ENCODE results near the gene SQSTM1.
"Not testable (repeated sequence)": the region's sequence is repeated elsewhere in the genome, so short reads cannot be mapped to it uniquely, and the experiment has no call there.

The SQSTM1 gene

DNA sequence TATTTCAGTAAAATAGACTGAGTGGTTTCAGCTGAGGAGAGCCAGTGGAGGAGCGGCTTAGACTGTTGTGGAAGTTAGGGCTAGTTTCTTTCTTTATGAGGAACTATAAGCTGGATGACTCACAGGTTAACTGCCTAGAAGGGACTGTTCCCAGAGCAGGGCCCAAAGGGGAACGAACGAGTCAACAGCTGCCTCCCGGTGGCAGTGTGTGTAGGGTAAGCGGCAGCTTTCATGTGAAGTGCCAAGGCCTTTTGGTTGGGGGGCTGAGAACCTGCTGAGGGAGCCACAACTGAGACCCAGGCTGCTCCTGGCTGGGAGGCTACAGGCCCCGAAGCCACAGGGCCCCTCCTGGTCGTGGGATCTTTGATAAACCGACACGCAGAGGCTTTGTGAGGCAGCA is 7.0 kb downstream of the SQSTM1 start:
- DNase-seq = peak; percentile 79

DNA sequence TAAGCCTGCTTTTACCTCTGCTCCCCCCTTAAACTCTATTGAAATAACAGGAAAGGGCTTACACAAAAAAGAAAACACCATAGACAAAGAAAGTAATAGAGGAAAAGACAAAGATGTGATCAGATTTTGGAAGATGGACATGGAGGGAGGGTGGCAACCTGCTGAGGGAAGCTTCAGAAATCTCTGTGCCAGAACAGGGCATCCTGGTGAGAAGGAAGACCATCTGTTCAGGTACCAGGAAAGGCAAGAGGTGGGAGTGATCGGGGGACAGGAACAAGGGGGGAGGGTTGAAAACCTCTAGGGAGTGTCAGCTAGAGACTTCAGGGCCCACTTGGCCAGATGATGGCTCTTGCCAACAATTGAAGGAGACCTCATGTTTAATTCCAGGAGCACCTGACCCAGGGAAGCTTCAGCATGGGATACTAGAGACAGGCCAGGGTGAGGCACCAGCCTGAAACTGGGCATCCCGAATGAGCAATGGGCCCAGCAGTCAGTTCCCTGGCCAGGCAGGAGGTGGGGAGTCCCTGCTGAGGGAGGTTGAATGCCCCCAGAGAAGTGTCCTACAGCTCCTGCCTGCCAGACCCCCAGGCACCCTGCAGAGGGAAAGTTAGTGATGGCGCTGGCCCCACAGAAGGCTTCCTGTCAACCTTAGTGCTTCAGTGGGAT is 8.2 kb downstream of the SQSTM1 start:
- no peak for DNase-seq

DNA sequence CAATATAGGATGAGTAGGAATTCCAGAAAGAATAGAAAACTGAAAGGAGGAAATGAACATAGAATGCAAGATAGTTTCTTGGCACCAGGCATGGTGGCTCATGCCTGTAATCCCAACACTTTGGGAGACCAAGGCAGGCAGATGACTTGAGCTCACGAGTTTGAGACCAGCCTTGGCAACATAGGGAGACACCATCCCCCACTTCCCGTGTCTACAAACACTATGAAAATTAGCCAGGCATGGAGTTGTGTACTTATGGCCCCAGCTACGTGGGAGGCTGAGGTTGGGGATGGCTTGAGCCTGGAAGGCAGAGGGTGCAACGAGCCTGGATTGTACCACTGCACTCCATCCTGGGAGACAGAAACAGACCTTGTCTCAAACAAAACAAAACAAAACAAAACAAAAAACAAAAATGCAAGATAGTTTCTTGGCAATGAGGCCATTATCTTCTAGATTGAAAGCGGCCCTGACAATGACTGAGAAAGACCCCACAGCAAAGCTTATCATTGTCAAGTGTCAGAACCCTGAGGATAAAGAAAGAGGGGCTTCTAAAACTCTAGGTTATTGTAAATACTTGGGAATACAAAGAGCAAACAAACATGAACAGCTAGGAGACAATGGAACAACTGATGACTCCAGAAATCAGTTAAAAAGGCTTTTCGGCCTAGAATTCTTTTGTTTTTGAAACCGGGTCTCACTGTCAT is 9.2 kb downstream of the SQSTM1 start:
- DNase-seq = no peak

DNA sequence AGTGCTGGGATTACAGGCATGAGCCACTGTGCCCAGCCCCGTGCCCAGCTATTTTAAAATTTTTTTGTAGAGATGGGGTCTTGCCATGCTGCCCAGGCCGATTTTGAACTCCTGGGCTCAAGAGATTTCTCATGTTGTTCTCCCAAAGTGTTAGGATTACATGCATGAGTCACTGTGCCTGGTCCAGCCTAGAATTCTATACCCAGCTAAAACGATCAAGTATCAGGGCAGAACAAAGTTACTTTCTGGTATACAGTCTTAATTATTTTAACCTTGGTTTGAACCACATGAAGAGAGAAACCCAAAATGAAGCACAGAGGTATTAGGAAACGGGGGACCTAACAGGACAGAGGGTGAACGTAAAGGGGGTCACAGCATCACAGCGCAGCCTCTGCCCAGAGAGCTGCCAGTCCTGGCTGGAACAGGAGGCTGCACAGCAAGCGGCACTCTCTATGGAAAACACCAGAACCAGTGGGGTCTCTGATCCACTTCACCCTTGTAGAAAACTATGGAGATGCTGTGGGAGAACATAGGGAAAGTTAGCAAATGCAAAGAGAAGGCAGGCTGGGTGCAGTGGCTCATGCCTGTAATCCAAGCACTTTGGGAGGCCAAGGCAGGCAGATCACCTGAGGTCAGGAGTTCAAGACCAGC is 10.2 kb downstream of the SQSTM1 start:
- DNase-seq = no peak

DNA sequence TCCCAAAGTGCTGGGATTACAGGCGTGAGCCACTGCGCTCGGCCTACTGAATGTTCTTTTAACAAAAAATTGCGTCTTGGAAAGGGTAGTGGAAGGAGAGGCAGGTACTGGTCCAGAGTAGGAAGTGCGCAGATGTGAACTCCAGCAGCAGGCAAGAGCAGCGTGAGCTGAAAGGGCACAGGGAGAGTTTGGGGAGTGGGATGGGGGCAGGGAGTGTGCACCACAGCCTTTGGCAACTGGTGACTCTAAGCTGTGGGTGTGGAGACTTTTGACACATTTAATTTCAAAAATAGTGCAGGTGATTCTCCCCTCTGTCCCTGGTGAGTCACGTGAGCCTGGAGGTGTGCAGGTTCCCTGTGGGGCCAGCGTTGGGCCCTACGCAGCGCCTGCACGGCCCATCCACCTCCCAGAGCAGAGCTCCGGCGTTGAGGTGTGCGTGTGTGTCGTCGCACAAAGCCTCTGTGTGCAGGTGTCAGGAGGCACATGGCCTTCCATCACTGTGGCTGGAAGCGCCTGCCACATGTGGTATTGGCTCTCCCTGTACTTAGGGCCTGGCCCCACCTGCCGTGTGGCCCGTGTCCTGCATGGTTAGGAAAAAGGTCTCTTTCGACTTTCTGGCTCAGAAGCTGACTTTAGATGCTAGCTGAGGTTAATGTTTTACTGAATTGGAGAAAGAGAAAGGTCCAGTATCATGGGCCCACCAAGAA is 11.5 kb downstream of the SQSTM1 start:
- DNase-seq = no peak

DNA sequence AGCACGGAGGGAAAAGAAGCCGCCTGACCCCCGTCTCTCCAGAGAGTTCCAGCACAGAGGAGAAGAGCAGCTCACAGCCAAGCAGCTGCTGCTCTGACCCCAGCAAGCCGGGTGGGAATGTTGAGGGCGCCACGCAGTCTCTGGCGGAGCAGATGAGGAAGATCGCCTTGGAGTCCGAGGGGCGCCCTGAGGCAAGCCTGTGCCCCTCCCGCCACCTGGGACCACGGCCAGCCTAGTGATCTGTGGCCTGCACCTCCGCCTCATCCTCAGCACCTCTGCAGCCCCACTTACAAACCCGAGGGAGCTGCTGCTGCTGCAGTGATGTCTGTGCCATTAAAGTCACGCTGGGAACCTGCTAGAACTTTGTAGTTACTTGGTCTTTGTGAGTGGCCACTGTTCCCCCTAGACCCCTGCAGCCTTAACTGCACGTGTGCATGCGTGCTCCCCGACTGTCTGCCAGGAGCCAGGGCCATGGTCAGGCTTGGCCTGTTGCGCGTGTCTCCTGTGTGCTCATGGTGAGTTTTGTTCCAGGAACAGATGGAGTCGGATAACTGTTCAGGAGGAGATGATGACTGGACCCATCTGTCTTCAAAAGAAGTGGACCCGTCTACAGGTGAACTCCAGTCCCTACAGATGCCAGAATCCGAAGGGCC is 12.5 kb downstream of the SQSTM1 start:
- no peak for DNase-seq

DNA sequence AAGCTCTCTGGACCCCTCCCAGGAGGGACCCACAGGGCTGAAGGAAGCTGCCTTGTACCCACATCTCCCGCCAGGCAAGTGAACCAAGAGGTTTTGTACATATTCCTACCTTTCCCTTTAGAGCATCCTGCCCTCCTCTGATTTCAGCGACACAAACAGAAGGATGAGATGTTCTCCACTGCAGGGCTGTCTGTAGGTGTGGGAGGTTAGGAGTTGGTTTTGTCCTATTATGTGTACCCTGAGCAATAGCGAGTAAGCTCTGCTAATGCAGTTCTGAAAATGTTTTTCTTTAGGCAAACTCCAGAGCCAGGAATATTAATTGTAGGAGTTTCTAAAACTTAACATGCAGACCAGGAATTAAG is 13.0 kb downstream of the SQSTM1 start:
- DNase-seq = no peak

DNA sequence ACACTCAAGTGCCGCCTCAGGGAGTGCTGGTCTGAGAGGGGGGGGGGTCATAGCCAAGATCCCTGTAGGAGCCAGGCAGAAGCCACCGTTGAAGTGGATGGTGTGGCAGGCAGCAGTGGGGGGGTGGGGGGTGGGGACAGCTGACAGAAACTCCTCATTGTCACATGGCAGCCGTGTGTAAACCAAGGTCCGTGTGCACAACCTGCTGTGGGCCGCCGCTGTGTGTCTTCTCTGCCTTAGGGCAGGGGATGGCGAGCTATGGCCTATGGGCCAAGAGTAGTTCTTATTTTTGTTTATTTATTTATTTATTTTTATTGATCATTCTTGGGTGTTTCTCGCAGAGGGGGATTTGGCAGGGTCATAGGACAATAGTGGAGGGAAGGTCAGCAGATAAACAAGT is 13.4 kb downstream of the SQSTM1 start:
- DNase-seq = no peak

DNA sequence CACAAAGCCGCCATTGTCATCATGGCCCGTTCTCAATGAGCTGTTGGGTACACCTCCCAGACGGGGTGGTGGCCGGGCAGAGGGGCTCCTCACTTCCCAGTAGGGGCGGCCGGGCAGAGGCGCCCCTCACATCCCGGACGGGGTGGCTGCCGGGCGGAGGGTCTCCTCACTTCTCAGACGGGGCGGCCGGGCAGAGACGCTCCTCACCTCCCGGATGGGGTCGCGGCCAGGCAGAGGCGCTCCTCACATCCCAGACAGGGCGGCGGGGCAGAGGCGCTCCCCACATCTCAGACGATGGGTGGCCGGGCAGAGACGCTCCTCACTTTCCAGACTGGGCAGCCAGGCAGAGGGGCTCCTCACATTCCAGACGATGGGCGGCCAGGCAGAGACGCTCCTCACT is 14.2 kb downstream of the SQSTM1 start:
- DNase-seq = not testable (repeated sequence)

DNA sequence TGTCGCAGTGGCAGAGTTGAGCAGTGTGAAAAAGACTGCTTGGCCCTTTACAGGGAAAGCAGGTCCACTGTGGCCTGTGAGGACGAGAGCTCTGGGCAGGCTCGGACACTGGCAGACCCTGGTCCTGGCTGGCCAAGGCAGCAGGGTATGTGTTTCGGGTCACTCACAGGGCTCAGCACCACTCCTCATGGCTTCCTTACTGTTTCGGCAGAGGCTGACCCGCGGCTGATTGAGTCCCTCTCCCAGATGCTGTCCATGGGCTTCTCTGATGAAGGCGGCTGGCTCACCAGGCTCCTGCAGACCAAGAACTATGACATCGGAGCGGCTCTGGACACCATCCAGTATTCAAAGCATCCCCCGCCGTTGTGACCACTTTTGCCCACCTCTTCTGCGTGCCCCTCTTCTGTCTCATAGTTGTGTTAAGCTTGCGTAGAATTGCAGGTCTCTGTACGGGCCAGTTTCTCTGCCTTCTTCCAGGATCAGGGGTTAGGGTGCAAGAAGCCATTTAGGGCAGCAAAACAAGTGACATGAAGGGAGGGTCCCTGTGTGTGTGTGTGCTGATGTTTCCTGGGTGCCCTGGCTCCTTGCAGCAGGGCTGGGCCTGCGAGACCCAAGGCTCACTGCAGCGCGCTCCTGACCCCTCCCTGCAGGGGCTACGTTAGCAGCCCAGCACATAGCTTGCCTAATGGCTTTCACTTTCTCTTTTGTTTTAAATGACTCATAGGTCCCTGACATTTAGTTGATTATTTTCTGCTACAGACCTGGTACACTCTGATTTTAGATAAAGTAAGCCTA is 15.7 kb downstream of the SQSTM1 start:
- peak; percentile 87 for DNase-seq

DNA sequence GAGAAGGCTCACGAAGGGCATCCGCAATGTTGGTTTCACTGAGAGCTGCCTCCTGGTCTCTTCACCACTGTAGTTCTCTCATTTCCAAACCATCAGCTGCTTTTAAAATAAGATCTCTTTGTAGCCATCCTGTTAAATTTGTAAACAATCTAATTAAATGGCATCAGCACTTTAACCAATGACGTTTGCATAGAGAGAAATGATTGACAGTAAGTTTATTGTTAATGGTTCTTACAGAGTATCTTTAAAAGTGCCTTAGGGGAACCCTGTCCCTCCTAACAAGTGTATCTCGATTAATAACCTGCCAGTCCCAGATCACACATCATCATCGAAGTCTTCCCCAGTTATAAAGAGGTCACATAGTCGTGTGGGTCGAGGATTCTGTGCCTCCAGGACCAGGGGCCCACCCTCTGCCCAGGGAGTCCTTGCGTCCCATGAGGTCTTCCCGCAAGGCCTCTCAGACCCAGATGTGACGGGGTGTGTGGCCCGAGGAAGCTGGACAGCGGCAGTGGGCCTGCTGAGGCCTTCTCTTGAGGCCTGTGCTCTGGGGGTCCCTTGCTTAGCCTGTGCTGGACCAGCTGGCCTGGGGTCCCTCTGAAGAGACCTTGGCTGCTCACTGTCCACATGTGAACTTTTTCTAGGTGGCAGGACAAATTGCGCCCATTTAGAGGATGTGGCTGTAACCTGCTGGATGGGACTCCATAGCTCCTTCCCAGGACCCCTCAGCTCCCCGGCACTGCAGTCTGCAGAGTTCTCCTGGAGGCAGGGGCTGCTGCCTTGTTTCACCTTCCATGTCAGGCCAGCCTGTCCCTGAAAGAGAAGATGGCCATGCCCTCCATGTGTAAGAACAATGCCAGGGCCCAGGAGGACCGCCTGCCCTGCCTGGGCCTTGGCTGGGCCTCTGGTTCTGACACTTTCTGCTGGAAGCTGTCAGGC is 16.6 kb downstream of the SQSTM1 start:
- no peak for DNase-seq

DNA sequence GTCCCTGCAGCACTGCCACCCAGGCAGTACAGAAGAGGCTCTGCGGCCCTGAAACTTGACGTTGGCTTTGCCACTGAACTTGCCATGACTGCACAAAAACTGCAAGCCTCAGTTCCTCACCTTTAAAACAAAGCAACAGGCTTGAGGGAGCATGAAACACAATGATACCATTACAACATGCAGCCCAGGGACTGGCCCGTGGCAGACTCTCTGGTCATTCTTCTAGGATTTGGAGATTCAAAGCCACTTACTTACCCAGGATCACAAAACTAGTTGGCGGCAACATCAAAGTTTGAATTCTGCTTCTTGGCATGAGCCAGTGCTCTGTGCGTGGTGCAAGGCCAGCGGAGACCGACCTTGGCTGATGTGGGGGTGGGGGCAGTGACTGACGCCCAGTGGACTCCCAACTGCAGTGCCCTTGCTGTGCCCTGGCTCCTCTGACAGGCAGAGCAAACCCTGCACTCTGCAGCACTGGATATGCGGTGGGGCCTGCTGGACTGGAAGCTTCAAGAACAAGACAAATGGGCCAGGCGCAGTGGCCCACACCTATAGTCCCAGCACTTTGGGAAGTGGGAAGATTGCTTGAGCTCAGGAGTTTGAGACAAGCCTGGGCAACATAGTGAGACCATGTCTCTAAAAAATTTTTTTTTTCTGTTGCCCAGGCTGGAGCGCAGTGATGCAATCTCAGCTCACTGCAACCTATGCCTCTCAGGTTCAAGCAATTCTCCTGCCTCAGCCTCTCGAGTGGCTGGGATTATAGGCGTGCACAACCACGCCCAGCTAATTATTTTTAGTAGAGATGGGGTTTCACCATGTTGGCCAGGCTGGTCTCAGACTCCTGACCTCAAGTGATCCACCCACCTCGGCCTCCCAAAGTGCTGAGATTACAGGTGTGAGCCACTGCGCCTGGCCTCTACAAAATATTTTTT is 18.9 kb downstream of the SQSTM1 start:
- DNase-seq = no peak

DNA sequence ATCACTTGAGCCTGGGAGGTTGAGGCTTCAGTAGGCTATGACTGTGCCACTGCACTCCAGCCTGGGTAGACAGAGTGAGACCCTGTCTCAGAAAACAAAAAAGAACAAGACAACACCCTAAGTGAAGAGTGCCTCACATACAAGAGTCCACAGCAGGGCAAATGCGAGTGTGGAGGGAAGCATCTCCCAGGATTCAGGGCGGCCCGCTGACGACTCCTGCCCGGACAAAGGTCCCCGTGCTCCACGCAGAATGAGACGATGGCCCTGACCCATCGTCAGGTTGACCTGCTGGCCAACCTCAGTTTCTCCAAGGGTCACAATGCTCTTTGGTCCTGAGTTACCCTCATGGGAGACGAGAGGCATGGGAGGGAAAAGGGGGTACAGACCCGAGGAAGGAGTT is 19.6 kb downstream of the SQSTM1 start:
- no peak for DNase-seq

DNA sequence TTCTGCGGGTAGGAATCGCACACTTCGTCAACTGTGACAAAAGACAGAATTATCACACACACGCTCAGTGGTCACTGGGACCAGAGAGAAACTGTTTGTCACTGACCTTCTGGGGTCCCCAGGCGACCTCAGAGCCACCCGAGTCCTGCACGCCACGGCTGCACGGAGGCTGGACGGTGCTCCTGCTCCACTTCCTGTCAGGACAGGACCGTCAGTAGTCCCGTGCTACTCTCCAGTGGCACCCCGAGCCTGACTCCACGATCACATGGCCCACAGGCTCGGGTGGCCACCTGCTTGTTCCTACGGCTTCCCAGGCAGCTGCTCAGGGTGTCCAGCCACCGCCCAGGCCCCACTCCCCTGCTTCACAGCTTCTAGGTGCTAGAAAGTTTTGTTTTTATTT is 20.1 kb downstream of the SQSTM1 start:
- DNase-seq = no peak

DNA sequence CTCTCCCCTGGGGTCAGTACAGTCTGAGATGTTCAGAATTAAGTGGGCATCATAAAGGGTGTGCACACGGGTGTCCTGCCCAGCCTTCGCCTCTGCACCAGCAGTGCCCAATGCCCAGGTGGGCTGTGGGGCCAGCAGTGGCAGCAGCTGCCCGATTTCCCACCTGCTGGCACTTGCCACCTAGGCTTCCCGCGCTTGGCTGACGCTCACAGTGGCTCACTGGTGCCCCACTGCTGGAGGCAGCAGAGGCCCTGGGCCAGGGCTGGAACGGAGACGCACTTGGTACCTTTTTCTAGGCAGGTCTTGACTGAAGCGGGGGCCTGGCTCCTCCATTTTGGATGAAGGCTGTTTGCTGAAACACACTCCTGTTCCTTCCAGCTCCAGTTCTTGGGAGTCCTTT is 20.9 kb downstream of the SQSTM1 start:
- DNase-seq = no peak

DNA sequence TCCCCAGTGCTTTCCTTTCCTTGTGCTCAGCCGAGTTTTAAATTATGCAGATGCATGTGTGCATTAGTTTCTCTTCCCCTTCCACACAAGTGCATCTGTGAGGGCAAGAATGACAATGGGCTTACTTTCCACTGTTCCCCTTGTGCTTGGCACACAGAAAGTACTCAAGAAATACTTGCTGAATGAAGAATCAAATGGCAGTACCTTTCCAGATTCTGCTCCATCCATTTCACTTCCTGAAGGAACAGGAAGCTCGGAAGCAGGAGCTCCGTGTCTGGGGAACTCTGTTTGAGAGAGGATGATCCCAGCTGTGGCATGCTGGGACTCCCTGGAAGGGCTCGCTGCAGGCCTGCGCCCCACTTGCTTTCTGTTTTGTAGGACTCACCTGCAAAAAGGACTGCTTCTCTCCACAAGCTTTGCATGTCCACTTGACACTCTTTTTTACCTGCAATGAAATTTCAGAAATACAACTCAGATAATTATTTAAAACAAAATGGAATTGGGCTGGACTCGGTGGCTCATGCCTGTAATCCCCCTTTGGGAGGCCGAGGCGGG is 32.4 kb downstream of the SQSTM1 start:
- no peak for DNase-seq

DNA sequence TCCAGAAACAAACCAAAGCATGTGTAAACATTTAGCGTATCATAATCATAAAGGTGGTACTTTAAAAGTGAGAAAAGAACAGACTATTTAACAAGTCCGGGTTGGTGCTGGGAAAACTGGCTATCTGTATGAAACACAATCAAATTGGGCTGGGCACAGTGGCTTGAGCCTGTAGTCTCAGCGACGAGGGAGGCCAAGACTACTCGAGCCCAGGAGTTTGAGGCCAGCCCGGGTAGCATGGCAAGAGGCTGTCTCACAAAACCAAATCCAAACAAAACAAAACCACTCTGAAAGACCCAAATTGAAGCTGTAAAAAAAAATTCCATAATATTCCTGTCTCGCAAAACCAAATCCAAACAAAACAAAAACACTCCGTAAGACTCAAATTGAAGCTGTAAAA is 33.7 kb downstream of the SQSTM1 start:
- no peak for DNase-seq

DNA sequence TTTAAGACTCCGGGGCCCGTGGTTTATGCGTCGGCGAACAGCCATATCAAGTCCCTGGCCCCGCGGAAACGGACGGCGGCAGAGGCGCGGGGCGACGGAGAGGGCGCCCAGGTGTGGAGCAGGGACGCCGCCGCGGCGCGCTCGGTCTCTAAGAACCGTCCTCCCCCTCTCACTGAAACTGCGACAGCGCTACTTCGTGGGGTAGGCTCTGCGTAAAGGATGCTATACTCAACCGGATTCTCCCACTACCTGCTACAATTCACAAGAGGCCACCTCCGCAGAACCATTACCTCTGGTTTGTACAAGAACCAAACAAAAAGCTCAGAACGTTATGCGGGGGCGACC is 37.5 kb downstream of the SQSTM1 start:
- DNase-seq = peak; percentile 83

DNA sequence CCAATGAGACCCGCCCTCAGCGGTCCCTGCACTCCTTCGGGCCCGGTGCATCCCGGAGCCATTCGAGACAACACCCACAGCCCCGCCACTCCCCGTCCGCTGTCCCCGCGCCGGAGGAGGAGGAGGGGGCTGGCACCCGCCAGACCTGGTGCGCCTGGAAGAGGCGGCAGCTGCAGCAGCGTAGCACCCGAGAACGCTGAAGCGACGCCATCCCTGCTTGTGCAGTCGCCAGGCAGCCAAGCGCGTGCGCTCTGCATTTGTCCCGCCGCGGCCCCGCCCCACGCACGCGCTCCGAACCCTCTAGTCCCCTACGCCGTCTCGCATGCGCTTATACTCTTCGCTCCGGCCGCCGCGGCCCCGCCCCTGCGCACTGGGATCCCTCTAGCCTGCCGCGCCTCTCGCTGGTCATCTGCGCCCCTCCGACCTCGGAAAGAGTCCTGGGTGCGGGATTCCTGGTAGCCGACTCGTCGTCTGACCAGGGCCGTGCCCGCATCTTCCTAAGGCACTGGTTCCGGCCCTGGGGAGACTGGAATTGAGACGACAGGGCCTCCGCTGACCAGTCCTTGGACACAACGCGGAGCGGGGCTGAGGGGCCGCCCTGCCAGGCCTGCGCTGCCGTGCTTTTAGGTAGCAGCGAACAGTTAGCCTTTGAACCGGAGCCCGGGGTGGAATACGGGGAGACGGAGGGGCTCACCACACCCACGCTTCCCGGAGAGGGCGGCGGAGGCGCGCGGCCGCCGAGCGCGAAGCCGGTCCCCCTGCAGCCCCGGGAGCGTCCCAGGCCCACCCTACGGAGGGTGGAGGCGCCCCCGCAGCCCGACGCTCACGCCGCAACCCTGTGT is 38.1 kb downstream of the SQSTM1 start, which contains the start of gene MRNIP:
MRNIP (minus strand) TSS at position 232 of the 842 bp plus-strand sequence; CDS start at position 211, 21 bp downstream.
- DNase-seq = peak; percentile 96

Data from activated effector memory CD4-positive, alpha-beta T cell treated with anti-CD3 and anti-CD28 coated beads, Interleukin-2, amount 50 U/mL, for 16 hours (primary cell).